Spleen (tissue), 11 donors: ENCODE data around the gene NDUFA11. TPM values are rescaled to one million over a fixed set of nuclear protein-coding genes. Genes with fewer than 3 reads are reported as not detected.

Source experiments
- DNase-seq: peaks from one replicate; pipeline ENCODE4 v3.0.0-alpha.2; 2020
- H3K27ac ChIP-seq, 8 donors: fragments of 200-600 bp; sonication (generic) in 7 of 8; 1 replicate in 4 of 8; 2 replicates in 4 of 8; pipeline versions ENCODE4 v1.5.0 to v1.8.0; 2016 to 2021; ENCODE audit warnings: inconsistent platforms in 4 of 8, mild to moderate bottlenecking in 4 of 8, moderate library complexity in 1 of 8
- H3K27me3 ChIP-seq, 7 donors: fragments of 200-600 bp; sonication (generic) in 6 of 7; replicated peaks in 1 of 7; 1 replicate in 4 of 7; 2 replicates in 3 of 7; pipeline versions ENCODE4 v1.5.0 to v1.8.0; 2016 to 2021; ENCODE audit warnings: inconsistent platforms in 3 of 7, mild to moderate bottlenecking in 1 of 7
- H3K36me3 ChIP-seq, 6 donors: fragments of 200-600 bp; sonication (generic) in 5 of 6; 1 replicate in 4 of 6; 2 replicates in 2 of 6; pipeline versions ENCODE4 v1.5.0 to v1.8.0; 2016 to 2021; ENCODE audit warnings: inconsistent platforms in 2 of 6
- H3K4me1 ChIP-seq, 6 donors: fragments of 200-600 bp; sonication (generic) in 5 of 6; 1 replicate in 3 of 6; 2 replicates in 3 of 6; pipeline versions ENCODE4 v1.5.0 to v1.8.0; 2016 to 2021; ENCODE audit warnings: inconsistent platforms in 3 of 6
- H3K4me3 ChIP-seq, 8 donors: fragments of 200-600 bp; sonication (generic) in 7 of 8; 1 replicate in 4 of 8; 2 replicates in 4 of 8; pipeline versions ENCODE4 v1.5.0 to v1.8.0; 2016 to 2021; ENCODE audit warnings: inconsistent platforms in 4 of 8, mild to moderate bottlenecking in 4 of 8, moderate library complexity in 2 of 8
- H3K9me3 ChIP-seq, 8 donors: fragments of 200-600 bp; sonication (generic) in 7 of 8; 1 replicate in 4 of 8; 2 replicates in 4 of 8; pipeline versions ENCODE4 v1.5.0 to v1.8.0; 2016 to 2021; ENCODE audit warnings: inconsistent platforms in 4 of 8
- POLR2A ChIP-seq, 3 donors: fragments of 450-650 bp; IDR thresholded peaks; one replicate each; pipeline ENCODE4 v1.5.1; 2017; ENCODE audit warnings: antibody characterized with exemption in 3 of 3, mild to moderate bottlenecking in 1 of 3
- POLR2AphosphoS5 ChIP-seq, 3 donors: sonication (generic); formaldehyde crosslinking; IDR thresholded peaks; one replicate each; pipeline ENCODE4 v1.5.1; 2017; ENCODE audit warnings: antibody characterized with exemption in 3 of 3
- WGBS, 5 donors: extraction: QIAGEN DNeasy Blood & Tissue Kit in 3 of 5; methylation state at CpG; one replicate each; pipeline versions ENCODE4 v1.1.5 to v1.1.7; 2013 to 2018; 5-methylcytosine and 5-hydroxymethylcytosine counted together
- intact Hi-C: fragments of 100-400 bp; cut with DNase I; formaldehyde crosslinking; loops from one replicate; pipeline ENCODE4 v1.15.0; 2023; ENCODE audit warnings: low total_unique reads
- polyA plus RNA-seq, 3 donors: library from polyadenylated mRNA; stranded (reverse); fragments of 200-250 nt; gene quantifications; one replicate each; pipeline ENCODE4 v1.2.1, GENCODE V29; 2013
- total RNA-seq, 7 donors: library from RNA; depleted of rRNA in 3 of 7; stranded (reverse); fragments of >200 nt in 3 of 7; fragmentation: NEBNext Ultra II Directional in 4 of 7; extraction: Animal tissue kit (Norgen Biotek cat#: 25700) in 4 of 7; gene quantifications; one replicate each; pipeline versions ENCODE4 v1.1.0 to v1.2.1, GENCODE V29; 2016 to 2021
- TF ChIP-seq, protein P1 (sequence below), 11 experiments: fragments of 200-600 bp in 7 of 11; fragments of 450-650 bp in 4 of 11; sonication (generic) in 4 of 11; IDR thresholded peaks in 8 of 11; conservative IDR thresholded peaks in 3 of 11; 1 replicate in 7 of 11; 2 replicates in 4 of 11; pipeline versions ENCODE4 v1.4.0 to v1.8.0; 2016 to 2021; ENCODE audit warnings: antibody characterized with exemption in 11 of 11, inconsistent platforms in 4 of 11, mild to moderate bottlenecking in 1 of 11
- donor health status: healthy with polysubstance abuse.
- donor health status: DM: no; HTN: no; CAD: no; lungs with moderate emphysema.
- donor health status: DM: no; HTN: no; CAD: no.
- donor health status: Bipolar disorder and iron deficiency.
- donor health status: healthy.
- donor health status: DM: no; HTN: no; CAD: no.
- donor health status: DM: yes; HTN: yes; CAD: no.

NDUFA11 gene
- total and polyA plus RNA-seq, 10 donors = 83.8 to 377 (median 123) TPM

DNA sequence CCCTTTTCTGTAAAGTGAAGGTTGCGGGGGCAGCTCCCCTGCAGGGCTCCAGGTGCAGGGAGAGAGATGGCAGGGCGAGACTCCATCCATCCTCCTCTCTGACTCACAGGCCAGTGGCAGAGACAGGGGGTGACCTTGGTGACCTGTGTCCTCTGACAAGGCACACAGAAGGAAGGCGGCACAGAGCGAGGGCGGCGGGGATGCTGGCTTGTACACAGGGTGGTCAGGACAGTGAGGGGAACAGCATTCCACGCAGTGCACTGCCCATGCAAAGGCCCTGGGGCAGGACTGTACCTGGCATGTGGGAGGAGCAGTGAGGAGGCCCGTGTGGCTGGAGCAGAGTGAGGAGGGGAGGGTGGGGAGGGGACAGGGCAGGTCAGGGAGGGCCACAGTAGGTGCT lies 7.7 kb downstream of the NDUFA11 start:
- intact Hi-C loops = no loop called here
- no peaks in the 10 kb centered on the region for H3K9me3 ChIP-seq
- no peak overlapping the region for H3K4me3 ChIP-seq
- peaks cover 0 to 60% (median 33%) of the 10 kb centered on the region in 6 donors for H3K36me3 ChIP-seq
- no peak overlapping the region for H3K27ac ChIP-seq
- H3K4me1 ChIP-seq = peaks cover 0 to 58% (median 32%) of the 10 kb centered on the region in 6 donors
- peaks cover 0 to 17% (median 12%) of the 10 kb centered on the region in 7 donors for H3K27me3 ChIP-seq
- TF ChIP-seq, protein P1, sequence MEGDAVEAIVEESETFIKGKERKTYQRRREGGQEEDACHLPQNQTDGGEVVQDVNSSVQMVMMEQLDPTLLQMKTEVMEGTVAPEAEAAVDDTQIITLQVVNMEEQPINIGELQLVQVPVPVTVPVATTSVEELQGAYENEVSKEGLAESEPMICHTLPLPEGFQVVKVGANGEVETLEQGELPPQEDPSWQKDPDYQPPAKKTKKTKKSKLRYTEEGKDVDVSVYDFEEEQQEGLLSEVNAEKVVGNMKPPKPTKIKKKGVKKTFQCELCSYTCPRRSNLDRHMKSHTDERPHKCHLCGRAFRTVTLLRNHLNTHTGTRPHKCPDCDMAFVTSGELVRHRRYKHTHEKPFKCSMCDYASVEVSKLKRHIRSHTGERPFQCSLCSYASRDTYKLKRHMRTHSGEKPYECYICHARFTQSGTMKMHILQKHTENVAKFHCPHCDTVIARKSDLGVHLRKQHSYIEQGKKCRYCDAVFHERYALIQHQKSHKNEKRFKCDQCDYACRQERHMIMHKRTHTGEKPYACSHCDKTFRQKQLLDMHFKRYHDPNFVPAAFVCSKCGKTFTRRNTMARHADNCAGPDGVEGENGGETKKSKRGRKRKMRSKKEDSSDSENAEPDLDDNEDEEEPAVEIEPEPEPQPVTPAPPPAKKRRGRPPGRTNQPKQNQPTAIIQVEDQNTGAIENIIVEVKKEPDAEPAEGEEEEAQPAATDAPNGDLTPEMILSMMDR (IDR thresholded peaks at IDR 0.05 in 8 of 11, conservative IDR thresholded peaks at IDR 0.05 in 3 of 11) = no peak
- no peak for DNase-seq
- WGBS, 5 donors = 85 to 96% (median 90%) methylated on average over 8 of the region's 8 CpGs

DNA sequence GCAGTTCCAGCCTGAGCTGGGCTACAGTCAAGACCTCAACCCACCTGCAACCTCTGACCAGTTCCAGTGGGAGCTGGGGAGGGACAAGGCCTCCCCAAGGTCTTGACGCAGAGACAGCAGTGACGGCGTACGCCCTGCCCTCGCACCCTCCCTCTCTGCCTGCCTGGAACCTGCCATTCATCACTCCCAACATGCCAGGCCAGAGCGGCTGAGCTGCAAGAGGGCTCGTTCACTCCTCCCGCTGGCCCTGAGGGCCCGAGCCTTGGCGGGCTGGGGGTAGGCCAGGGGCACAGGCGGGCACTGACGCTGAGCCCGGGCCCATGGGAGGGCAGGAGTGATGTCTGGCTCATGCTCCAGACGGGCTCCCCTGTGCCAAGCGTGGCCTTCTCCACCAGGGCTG lies 8.2 kb downstream of the NDUFA11 start:
- WGBS, 5 donors = 64 to 78% (median 74%) methylated on average over 6 to 15 of the region's 15 CpGs
- peaks cover 0 to 55% (median 30%) of the 10 kb centered on the region in 6 donors for H3K4me1 ChIP-seq
- no peak for TF ChIP-seq POLR2A (IDR thresholded peaks at IDR 0.05)
- no peak for TF ChIP-seq POLR2AphosphoS5 (IDR thresholded peaks at IDR 0.05)
- TF ChIP-seq, protein P1 (IDR thresholded peaks at IDR 0.05 in 8 of 11, conservative IDR thresholded peaks at IDR 0.05 in 3 of 11) = no peak
- intact Hi-C loops = no loop called here
- no peak for DNase-seq
- H3K4me3 ChIP-seq = no peak overlapping the region
- H3K27me3 ChIP-seq = peaks cover 0 to 22% (median 12%) of the 10 kb centered on the region in 7 donors
- peaks cover 0 to 55% (median 32%) of the 10 kb centered on the region in 6 donors for H3K36me3 ChIP-seq
- H3K9me3 ChIP-seq = no peaks in the 10 kb centered on the region
- H3K27ac ChIP-seq = peak overlapping the region in 2 of 8 donors; percentile 48

GRCh38 chr19:5894704-5895349 lies 8.8 kb downstream of the NDUFA11 start:
- no peak for DNase-seq

More at GRCh38 chr19:5894704-5895349, 8.8 kb downstream of the NDUFA11 start:
- TF ChIP-seq POLR2A (IDR thresholded peaks at IDR 0.05) = no peak
- peak in 1 of 3 donors; percentile 7 for TF ChIP-seq POLR2AphosphoS5 (IDR thresholded peaks at IDR 0.05)
- TF ChIP-seq, protein P1 (IDR thresholded peaks at IDR 0.05 in 8 of 11, conservative IDR thresholded peaks at IDR 0.05 in 3 of 11) = no peak
- Histone ChIP-seq H3K27me3 (peaks cover 0 to 28% (median 12%) of the 10 kb centered on the region in 7 donors), H3K4me3 (no peak overlapping the region), H3K36me3 (peaks cover 0 to 49% (median 29%) of the 10 kb centered on the region in 6 donors), H3K27ac (peak overlapping the region in 5 of 8 donors; percentile 27 to 54 (median 48)), H3K4me1 (peaks cover 0 to 49% (median 30%) of the 10 kb centered on the region in 6 donors), H3K9me3 (no peaks in the 10 kb centered on the region)
- WGBS, 5 donors = 62 to 80% (median 73%) methylated on average over 18 to 28 of the region's 28 CpGs
- intact Hi-C loops = loop anchor here (5.0 kb wide), 1 partner anchor 93 kb away; no protein-coding TSS in a partner anchor
